GM12872 (cell line): ENCODE measurements around the gene ADRB2.
A peak's percentile ranks its signal among the peaks of the same experiment; 100 is the strongest.

ENCODE experiments used
- CTCF ChIP-seq: IDR thresholded peaks from 3 replicates; pipeline ENCODE4 v1.5.1; 2011; ENCODE audit warnings: low read depth, mild to moderate bottlenecking, low read length, moderate library complexity; ENCODE audit not compliant: insufficient read depth

Gene ADRB2

GRCh38 chr5:148825716-148826052, 727 bp upstream of the ADRB2 start:
- TF ChIP-seq CTCF = no peak

- no peak for TF ChIP-seq CTCF
These were observed 294 bp downstream of the ADRB2 start for GRCh38 chr5:148826739-148827070.

GRCh38 chr5:148827723-148828122, 1.3 kb downstream of the ADRB2 start:
- no peak for TF ChIP-seq CTCF

- TF ChIP-seq CTCF = peak; percentile 58
These were observed 2.3 kb downstream of the ADRB2 start for GRCh38 chr5:148828511-148829247.

GRCh38 chr5:148829248-148829594, 2.8 kb downstream of the ADRB2 start:
- no peak for TF ChIP-seq CTCF

GRCh38 chr5:148829734-148830133, 3.3 kb downstream of the ADRB2 start:
- TF ChIP-seq CTCF = no peak

GRCh38 chr5:148830211-148830610, 3.8 kb downstream of the ADRB2 start:
- no peak for TF ChIP-seq CTCF
